Bronchial epithelial cell (primary cell): ENCODE results near the gene DNM1L. TPM values are rescaled to one million over a fixed set of nuclear protein-coding genes. Genes with fewer than 3 reads are reported as not detected.

Experiments
- DNase-seq: peaks from one replicate; pipeline ENCODE4 v3.0.0-alpha.2; 2010; ENCODE audit warnings: low read depth
- FAIRE-seq: peaks from 2 replicates; lab custom pipeline; 2011; peaks lifted over from hg19 to GRCh38; lab: Jason Lieb, UNC
- H3K27me3 ChIP-seq: 2 replicates; pipeline ENCODE4 v1.5.1; 2011; ENCODE audit warnings: low read length; ENCODE audit not compliant: control insufficient read depth, insufficient read depth
- H3K36me3 ChIP-seq: 2 replicates; pipeline ENCODE4 v1.5.1; 2011; ENCODE audit warnings: low read length; ENCODE audit not compliant: control insufficient read depth, insufficient read depth
- H3K4me3 ChIP-seq: 2 replicates; pipeline ENCODE4 v1.5.1; 2011; ENCODE audit warnings: mild to moderate bottlenecking, low read depth, low read length, control low read depth
- CTCF ChIP-seq: IDR thresholded peaks from 2 replicates; pipeline ENCODE4 v1.5.1; 2011; ENCODE audit warnings: mild to moderate bottlenecking, moderate library complexity, low read length, control low read depth, inconsistent platforms; ENCODE audit not compliant: insufficient read depth, severe bottlenecking
- total RNA-seq: library from RNA; depleted of rRNA; stranded (reverse); fragments of >200 nt; gene quantifications from 2 replicates; pipeline ENCODE4 v1.2.1, GENCODE V29; 2014

Gene DNM1L
- total RNA-seq, 1 donor from 2014 or later = 69.2 TPM

DNA sequence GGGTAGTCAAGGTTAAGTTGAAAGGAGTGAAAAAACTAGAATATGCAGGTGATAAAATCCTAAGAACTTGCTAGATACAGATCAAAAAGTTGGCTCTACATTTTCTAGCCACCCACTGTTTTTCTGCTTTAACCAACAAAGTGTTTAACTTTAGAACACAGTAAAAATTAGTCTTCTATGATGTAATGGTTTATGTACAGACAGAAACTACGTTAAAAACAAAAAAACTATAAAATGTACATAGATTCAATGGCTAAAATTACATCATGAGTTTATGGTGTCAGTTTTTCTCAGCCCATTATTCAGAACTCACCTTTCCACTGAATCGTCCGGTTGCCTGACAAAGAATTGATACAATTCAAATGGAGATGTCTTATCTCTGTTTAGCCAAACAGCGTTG lies 74.5 kb downstream of the DNM1L start:
- DNase-seq (no peak), FAIRE-seq (no peak)
- Histone ChIP-seq H3K4me3 (no peak overlapping the region), H3K27me3 (no peaks in the 10 kb centered on the region), H3K36me3 (peaks cover 6% of the 10 kb centered on the region)
- no peak for TF ChIP-seq CTCF

DNA sequence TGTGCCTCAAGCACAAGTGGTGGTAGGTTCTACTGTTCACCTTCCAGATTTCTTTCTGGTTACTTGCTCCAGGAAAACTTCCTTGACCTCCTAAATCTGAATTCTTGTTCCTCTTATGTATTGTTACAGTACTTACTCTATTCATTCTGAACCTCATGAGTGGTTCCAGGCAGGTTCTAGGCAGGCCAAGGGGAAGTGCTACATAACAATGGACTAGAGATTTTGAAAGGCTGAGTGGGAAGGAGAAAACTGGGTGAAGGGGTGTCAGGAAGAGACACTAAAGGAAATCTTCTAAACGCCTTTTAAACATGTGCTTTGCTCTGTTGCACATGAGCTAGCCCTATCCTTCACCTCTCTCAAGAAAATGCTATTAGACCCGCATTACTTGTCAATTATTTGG lies 75.0 kb downstream of the DNM1L start:
- DNase-seq = no peak
- H3K36me3 ChIP-seq = peaks cover 6% of the 10 kb centered on the region
- H3K4me3 ChIP-seq = peak overlapping the region; percentile 84
- H3K27me3 ChIP-seq = no peaks in the 10 kb centered on the region
- no peak for FAIRE-seq
- TF ChIP-seq CTCF = no peak

DNA sequence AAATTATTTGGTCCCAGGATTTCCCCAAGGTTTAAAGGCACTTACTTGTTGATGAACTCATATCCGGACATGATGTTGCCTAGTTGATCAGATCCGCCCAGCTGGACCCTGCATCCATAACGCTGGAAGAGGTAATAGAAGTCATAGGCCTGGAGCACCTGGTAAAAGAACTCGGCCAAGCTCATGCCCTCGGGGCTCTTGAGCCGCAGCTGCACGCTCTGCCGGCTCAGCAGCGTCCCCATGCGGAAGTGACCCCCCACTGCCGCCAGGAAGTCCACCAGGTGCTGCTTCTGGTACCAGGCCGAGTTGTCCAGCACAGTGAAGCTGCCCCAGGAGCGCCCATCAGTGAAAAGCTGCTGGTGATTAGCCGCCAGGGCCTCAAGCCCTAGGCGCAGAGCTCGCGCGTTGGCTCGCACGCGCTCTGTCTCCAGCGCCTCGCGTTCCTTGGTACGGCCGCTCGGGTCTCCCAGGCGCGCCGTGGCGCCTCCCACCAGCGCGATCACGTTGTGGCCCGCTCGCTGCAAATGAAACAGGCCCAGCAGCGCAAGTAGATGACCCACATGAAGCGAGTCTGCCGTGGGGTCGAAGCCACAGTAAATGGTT lies 76.1 kb downstream of the DNM1L start:
- no peaks in the 10 kb centered on the region for H3K27me3 ChIP-seq
- peak; percentile 86 for FAIRE-seq
- DNase-seq = peak; percentile 95
- H3K4me3 ChIP-seq = peak overlapping the region; percentile 84
- peaks cover 6% of the 10 kb centered on the region for H3K36me3 ChIP-seq
- peak; percentile 97 for TF ChIP-seq CTCF

DNA sequence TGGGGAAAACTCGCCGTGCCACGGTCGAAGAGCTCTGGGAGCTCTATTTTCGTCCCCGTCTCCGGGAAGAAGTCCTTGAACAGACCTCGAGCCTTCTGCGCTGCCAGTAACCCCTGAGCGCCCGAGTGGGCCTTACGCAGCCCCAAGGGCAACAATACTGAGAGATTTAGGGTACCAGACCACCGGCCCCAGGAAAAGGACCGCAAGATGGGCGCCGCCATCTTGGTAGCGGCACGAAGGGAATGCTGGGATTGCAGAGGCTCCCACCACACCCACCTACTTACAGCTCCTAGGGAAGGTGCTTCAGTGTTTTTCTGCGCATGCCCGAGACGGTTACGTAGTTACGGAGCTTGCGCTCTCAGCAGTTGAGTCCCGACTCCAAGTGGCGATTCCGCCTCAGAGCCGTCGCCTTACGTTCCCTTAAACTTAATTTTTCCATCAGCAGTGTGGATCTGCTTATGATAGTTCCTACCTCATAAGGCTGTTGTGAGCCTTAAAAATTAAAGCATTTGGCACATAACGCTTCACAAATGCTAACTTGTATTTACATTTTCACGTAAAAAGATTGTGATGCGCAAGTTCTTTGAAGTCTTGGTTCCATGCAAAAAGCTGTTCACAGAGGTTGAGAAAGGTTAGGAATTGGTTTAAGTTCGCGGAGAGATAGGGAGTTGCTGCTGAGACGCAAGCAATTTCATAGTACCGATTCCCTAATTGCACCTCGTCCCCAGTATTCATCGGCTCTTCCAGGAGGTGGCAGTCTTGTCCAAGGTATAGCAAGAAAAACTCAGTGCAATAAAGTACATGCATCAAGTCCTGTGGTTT lies 76.8 kb downstream of the DNM1L start, which contains the start of gene YARS2:
Gene YARS2, minus strand, starts transcription at position 244 of the 822 bp plus-strand sequence. Its CDS starts 23 bp downstream, at position 221.
- DNase-seq (peak; percentile 96), FAIRE-seq (no peak)
- H3K4me3 ChIP-seq = peak within 1 kb of the TSS; percentile 84
- H3K36me3 ChIP-seq = peaks cover 6% of the 10 kb centered on the region
- peak; percentile 71 for TF ChIP-seq CTCF
- no peaks in the 10 kb centered on the region for H3K27me3 ChIP-seq

- Histone ChIP-seq H3K36me3 (peaks cover 5% of the 10 kb centered on the region), H3K4me3 (peak overlapping the region; percentile 84), H3K27me3 (no peaks in the 10 kb centered on the region)
- TF ChIP-seq CTCF = no peak
- DNase-seq (no peak), FAIRE-seq (no peak)
Observed at GRCh38 chr12:32756476-32757066, 77.5 kb downstream of the DNM1L start.
